Hepatocyte (in vitro differentiated cells): Measurements from ENCODE around the gene SMAP1. TPM values are rescaled to one million over a fixed set of nuclear protein-coding genes. Genes with fewer than 3 reads are reported as not detected.

Experiments
- DNase-seq: peaks from one replicate; pipeline ENCODE4 v3.0.0-alpha.2; 2016; ENCODE audit warnings: low spot score
- H2AFZ ChIP-seq: fragments of 200-600 bp; sonication (generic); 2 replicates; pipeline ENCODE4 v1.6.0; 2016; ENCODE audit warnings: antibody characterized with exemption, mild to moderate bottlenecking
- H3K27ac ChIP-seq: fragments of 200-600 bp; sonication (generic); 2 replicates; pipeline ENCODE4 v1.5.1; 2016; ENCODE audit warnings: mild to moderate bottlenecking
- H3K27me3 ChIP-seq: fragments of 200-600 bp; sonication (generic); 2 replicates; pipeline ENCODE4 v1.6.1; 2016
- H3K36me3 ChIP-seq: fragments of 200-600 bp; sonication (generic); replicated peaks from 2 replicates; pipeline ENCODE4 v1.5.1; 2016; ENCODE audit warnings: low read depth; ENCODE audit not compliant: insufficient read depth
- H3K4me1 ChIP-seq: fragments of 200-600 bp; sonication (generic); 2 replicates; pipeline ENCODE4 v1.5.1; 2016; ENCODE audit warnings: mild to moderate bottlenecking, moderate library complexity; ENCODE audit not compliant: insufficient read depth
- H3K4me2 ChIP-seq: fragments of 200-600 bp; sonication (generic); 2 replicates; pipeline ENCODE4 v1.6.0; 2016
- H3K4me3 ChIP-seq: fragments of 200-600 bp; sonication (generic); 2 replicates; pipeline ENCODE4 v1.5.1; 2016; ENCODE audit warnings: mild to moderate bottlenecking
- H3K79me2 ChIP-seq: fragments of 200-600 bp; sonication (generic); 2 replicates; pipeline ENCODE4 v1.6.0; 2017; ENCODE audit warnings: mild to moderate bottlenecking
- H3K9me2 ChIP-seq: fragments of 200-600 bp; sonication (generic); replicated peaks from 2 replicates; pipeline ENCODE4 v1.6.0; 2017; ENCODE audit warnings: mild to moderate bottlenecking; ENCODE audit not compliant: insufficient read depth
- H3K9me3 ChIP-seq: fragments of 200-600 bp; sonication (generic); 2 replicates; pipeline ENCODE4 v1.5.1; 2016; ENCODE audit warnings: low read depth, mild to moderate bottlenecking
- H4K20me1 ChIP-seq: fragments of 200-600 bp; sonication (generic); 2 replicates; pipeline ENCODE4 v1.6.0; 2016; ENCODE audit warnings: mild to moderate bottlenecking; ENCODE audit not compliant: insufficient read depth, poor library complexity, severe bottlenecking
- EZH2 ChIP-seq: fragments of 200-600 bp; sonication (generic); IDR thresholded peaks from 2 replicates; pipeline ENCODE4 v1.6.1; 2016; ENCODE audit warnings: antibody characterized with exemption, mild to moderate bottlenecking, borderline replicate concordance
- EZH2phosphoT487 ChIP-seq: fragments of 200-600 bp; sonication (generic); IDR thresholded peaks from one replicate; pipeline ENCODE4 v1.6.1; 2018; ENCODE audit warnings: antibody characterized with exemption, mild to moderate bottlenecking, low read depth, moderate library complexity; ENCODE audit not compliant: unreplicated experiment, severe bottlenecking
- WGBS: methylation state at CpG from one replicate; pipeline ENCODE4 v1.1.6; 2016; ENCODE audit warnings: low lambda C conversion rate; ENCODE audit errors: missing lambda C conversion rate; 5-methylcytosine and 5-hydroxymethylcytosine counted together
- polyA plus RNA-seq: library from polyadenylated mRNA; unstranded; fragments of >200 nt; fragmentation: Nextera tagmentation; extraction: Ambion mirVana; gene quantifications from 2 replicates; pipeline ENCODE4 v1.2.1, GENCODE V29; 2016
- total RNA-seq: library from RNA; depleted of rRNA; stranded (reverse); fragments of >200 nt; gene quantifications from 2 replicates; pipeline ENCODE4 v1.2.3, GENCODE V29; 2014
- TF ChIP-seq, protein P1 (sequence below): fragments of 200-600 bp; sonication (generic); IDR thresholded peaks from 2 replicates; pipeline ENCODE4 v1.5.1; 2016; ENCODE audit warnings: antibody characterized with exemption, mild to moderate bottlenecking; ENCODE audit not compliant: poor library complexity

Gene SMAP1
- total and polyA plus RNA-seq, 2 experiments from 2014 or later, result 28.2 to 42.4 TPM

DNA sequence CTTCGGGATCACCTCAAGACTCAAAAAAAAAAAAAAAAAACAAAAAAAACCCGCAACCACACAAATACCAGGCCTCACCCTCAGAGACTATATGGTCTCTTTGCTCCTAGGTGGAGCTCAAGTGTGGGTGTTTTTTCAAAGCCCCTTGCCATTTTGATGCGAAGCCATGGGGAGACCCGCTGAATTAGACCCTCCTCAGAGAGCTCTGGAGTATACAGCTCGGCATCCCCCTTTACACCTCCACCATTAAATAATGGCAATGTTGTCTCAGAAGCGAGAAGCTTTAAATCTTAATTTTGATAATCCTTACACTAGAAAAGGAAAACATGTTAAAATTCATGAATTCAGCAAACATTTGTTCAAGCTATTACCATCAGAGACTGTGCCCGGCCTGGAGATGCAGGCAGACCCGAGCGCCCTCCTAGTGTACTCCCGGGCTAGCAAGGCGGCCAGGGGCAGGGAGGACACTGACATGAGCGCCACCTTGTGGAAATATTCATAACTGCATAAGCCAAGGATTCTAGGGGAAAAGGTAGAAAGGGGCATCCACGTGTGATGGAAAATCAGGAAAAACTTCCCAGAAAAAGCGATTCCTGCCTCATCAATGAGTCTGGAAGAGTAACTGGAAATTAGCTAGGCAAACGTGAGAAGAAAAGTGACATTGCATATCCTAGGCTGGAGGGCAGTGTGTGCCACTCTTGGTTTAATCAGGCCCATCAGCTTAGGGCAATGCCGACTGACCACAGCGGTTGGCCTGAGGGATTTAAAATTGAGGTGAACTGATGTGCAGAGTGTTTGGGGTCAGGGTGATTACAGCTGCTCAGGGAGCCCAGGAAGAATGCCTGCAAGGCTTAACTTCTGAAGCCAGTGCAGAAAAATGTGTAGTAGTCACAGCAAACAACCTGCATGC is 216.6 kb downstream of the SMAP1 start:
- no peaks in the 10 kb centered on the region for H3K27me3 ChIP-seq
- no peak for TF ChIP-seq EZH2phosphoT487
- no peak for TF ChIP-seq EZH2
- TF ChIP-seq, protein P1, sequence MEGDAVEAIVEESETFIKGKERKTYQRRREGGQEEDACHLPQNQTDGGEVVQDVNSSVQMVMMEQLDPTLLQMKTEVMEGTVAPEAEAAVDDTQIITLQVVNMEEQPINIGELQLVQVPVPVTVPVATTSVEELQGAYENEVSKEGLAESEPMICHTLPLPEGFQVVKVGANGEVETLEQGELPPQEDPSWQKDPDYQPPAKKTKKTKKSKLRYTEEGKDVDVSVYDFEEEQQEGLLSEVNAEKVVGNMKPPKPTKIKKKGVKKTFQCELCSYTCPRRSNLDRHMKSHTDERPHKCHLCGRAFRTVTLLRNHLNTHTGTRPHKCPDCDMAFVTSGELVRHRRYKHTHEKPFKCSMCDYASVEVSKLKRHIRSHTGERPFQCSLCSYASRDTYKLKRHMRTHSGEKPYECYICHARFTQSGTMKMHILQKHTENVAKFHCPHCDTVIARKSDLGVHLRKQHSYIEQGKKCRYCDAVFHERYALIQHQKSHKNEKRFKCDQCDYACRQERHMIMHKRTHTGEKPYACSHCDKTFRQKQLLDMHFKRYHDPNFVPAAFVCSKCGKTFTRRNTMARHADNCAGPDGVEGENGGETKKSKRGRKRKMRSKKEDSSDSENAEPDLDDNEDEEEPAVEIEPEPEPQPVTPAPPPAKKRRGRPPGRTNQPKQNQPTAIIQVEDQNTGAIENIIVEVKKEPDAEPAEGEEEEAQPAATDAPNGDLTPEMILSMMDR, result peak; percentile 79
- H4K20me1 ChIP-seq, result no peaks in the 10 kb centered on the region
- no peak overlapping the region for H3K27ac ChIP-seq
- H3K9me2 ChIP-seq, result no peaks in the 10 kb centered on the region
- 43% methylated on average over 17 of the region's 17 CpGs for WGBS
- no peaks in the 10 kb centered on the region for H3K9me3 ChIP-seq
- DNase-seq, result peak; percentile 80
- H3K4me1 ChIP-seq, result no peaks in the 10 kb centered on the region
- no peaks in the 10 kb centered on the region for H3K36me3 ChIP-seq
- H3K4me3 ChIP-seq, result no peak overlapping the region
- no peaks in the 10 kb centered on the region for H3K79me2 ChIP-seq
- no peak overlapping the region for H3K4me2 ChIP-seq
- no peak overlapping the region for H2AFZ ChIP-seq

DNA sequence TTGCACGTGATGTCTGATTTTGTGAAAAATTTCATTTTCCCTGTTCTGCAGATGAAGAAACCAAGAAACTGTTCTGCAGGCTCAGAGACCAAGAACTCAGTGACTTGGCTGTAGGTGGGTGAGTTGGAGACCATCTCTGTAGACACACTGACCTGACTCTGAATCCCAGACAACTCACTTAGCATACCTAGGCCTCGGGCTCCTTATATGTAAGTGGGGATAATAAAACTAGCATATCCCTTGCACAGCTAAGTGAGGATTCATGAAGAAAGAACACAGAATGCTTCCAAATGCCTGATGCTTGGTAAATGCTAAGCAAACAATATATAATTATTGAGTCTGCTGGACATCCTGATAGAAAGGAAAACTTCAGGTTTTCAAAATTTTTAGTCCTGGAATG is 218.4 kb downstream of the SMAP1 start:
- H3K9me3 ChIP-seq, result no peaks in the 10 kb centered on the region
- H3K4me1 ChIP-seq, result no peaks in the 10 kb centered on the region

DNA sequence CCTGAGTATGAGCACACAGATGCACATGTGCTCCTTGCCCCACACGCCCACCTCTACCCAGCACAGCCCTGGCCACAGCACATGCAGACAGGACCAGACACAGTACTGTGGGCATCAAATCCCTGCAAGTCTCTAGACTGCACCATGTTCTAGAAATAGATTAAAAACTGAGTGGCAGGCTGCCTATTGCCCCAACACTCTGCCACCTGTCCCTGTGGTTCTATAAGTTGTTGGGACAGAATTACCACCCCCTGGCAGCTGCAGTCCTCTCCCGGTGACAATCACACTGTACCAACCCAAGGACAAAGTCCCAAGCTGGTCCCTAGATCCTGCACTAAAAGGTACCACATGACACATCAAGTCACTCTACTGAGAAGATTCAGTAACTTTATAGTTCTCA is 219.0 kb downstream of the SMAP1 start:
- H3K27ac ChIP-seq, result no peak overlapping the region
- no peak overlapping the region for H3K4me3 ChIP-seq
- no peaks in the 10 kb centered on the region for H3K79me2 ChIP-seq
- H4K20me1 ChIP-seq, result no peaks in the 10 kb centered on the region
- no peak for DNase-seq
- WGBS, result 89% methylated on average over 2 of the region's 2 CpGs
- H3K27me3 ChIP-seq, result no peaks in the 10 kb centered on the region
- no peaks in the 10 kb centered on the region for H3K4me1 ChIP-seq
- H3K36me3 ChIP-seq, result no peaks in the 10 kb centered on the region
- no peak overlapping the region for H3K4me2 ChIP-seq
- no peak overlapping the region for H2AFZ ChIP-seq
- H3K9me3 ChIP-seq, result no peaks in the 10 kb centered on the region
- no peaks in the 10 kb centered on the region for H3K9me2 ChIP-seq
- TF ChIP-seq EZH2phosphoT487 (no peak), EZH2 (no peak)
- TF ChIP-seq, protein P1, result no peak

More for the DNA sequence above, 218.4 kb downstream of the SMAP1 start:
- no peak overlapping the region for H3K27ac ChIP-seq
- no peaks in the 10 kb centered on the region for H4K20me1 ChIP-seq
- no peak overlapping the region for H3K4me2 ChIP-seq
- TF ChIP-seq EZH2 (no peak), EZH2phosphoT487 (no peak)
- TF ChIP-seq, protein P1, result no peak
- no peaks in the 10 kb centered on the region for H3K9me2 ChIP-seq
- no peaks in the 10 kb centered on the region for H3K36me3 ChIP-seq
- WGBS, result 77% methylated on average over 2 of the region's 2 CpGs
- H3K4me3 ChIP-seq, result no peak overlapping the region
- no peak overlapping the region for H2AFZ ChIP-seq
- DNase-seq, result no peak
- H3K27me3 ChIP-seq, result no peaks in the 10 kb centered on the region
- H3K79me2 ChIP-seq, result no peaks in the 10 kb centered on the region
